SK-N-SH (cell line): ENCODE results near the gene CELSR3. TPM values are rescaled to one million over a fixed set of nuclear protein-coding genes. Genes with fewer than 3 reads are reported as not detected.

Source experiments
- CTCF ChIA-PET: fragments of 300-600, 350-600 bp; formaldehyde crosslinking; extraction: SDS; loops from one replicate; lab custom pipeline; 2021; lab: Yijun Ruan, JAX
- POLR2A ChIA-PET: fragments of 350-600 bp; sonication (Branson Sonifier 250); formaldehyde crosslinking; extraction: SDS; loops from one replicate; lab custom pipeline; 2020; ENCODE audit warnings: antibody characterized with exemption, inconsistent platforms; lab: Yijun Ruan, JAX
- DNase-seq: peaks from one replicate; pipeline ENCODE4 v3.0.0; 2012
- H2AFZ ChIP-seq: fragments of 200-600 bp; sonication (generic); 2 replicates; pipeline ENCODE4 v1.8.1; 2016; ENCODE audit warnings: antibody characterized with exemption, mild to moderate bottlenecking, low read depth
- H3F3A ChIP-seq: fragments of 200-600 bp; sonication (generic); replicated peaks from 2 replicates; pipeline ENCODE3; 2016; ENCODE audit warnings: antibody characterized with exemption, mild to moderate bottlenecking; ENCODE audit not compliant: insufficient read depth
- H3K27ac ChIP-seq, 2 experiments: fragments of 200-500 bp in 1 of 2; fragments of 200-600 bp in 1 of 2; sonication (Bioruptor generic) in 1 of 2; sonication (generic), shearing (Covaris generic) in 1 of 2; 2 replicates each; pipeline versions ENCODE4 v1.5.1 to v1.6.1; 2014 to 2016; ENCODE audit warnings: low read depth in 2 of 2, inconsistent platforms in 1 of 2, low read length in 1 of 2, mild to moderate bottlenecking in 1 of 2, mixed read lengths in 1 of 2
- H3K27me3 ChIP-seq: fragments of 200-600 bp; sonication (generic), shearing (Covaris generic); 2 replicates; pipeline ENCODE4 v1.6.1; 2016; ENCODE audit warnings: mixed run types; ENCODE audit not compliant: insufficient read depth
- H3K36me3 ChIP-seq, 2 experiments: fragments of 200-500 bp in 1 of 2; fragments of 200-600 bp in 1 of 2; sonication (Bioruptor generic) in 1 of 2; sonication (generic) in 1 of 2; replicated peaks in 1 of 2; 2 replicates each; pipeline versions ENCODE3 to v1.5.1; 2014 to 2016; ENCODE audit warnings: low read length in 1 of 2, mild to moderate bottlenecking in 1 of 2; ENCODE audit not compliant: insufficient read depth in 2 of 2, control insufficient read depth in 1 of 2
- H3K4me1 ChIP-seq, 2 experiments: fragments of 200-500 bp in 1 of 2; fragments of 200-600 bp in 1 of 2; sonication (Bioruptor generic) in 1 of 2; sonication (generic), shearing (Covaris generic) in 1 of 2; 2 replicates each; pipeline versions ENCODE4 v1.5.1 to v1.6.1; 2014 to 2016; ENCODE audit warnings: low read depth in 1 of 2, low read length in 1 of 2, mixed run types in 1 of 2; ENCODE audit not compliant: insufficient read depth in 2 of 2, control insufficient read depth in 1 of 2
- H3K4me2 ChIP-seq: fragments of 200-600 bp; sonication (generic), shearing (Covaris generic); 2 replicates; pipeline ENCODE4 v1.6.1; 2017; ENCODE audit warnings: mixed run types
- H3K4me3 ChIP-seq, 2 experiments: fragments of 200-500 bp in 1 of 2; fragments of 200-600 bp in 1 of 2; sonication (Bioruptor generic) in 1 of 2; sonication (generic), shearing (Covaris generic) in 1 of 2; 2 replicates each; pipeline versions ENCODE4 v1.5.1 to v1.8.1; 2014 to 2016; ENCODE audit warnings: low read depth in 2 of 2, inconsistent platforms in 1 of 2, low read length in 1 of 2, mild to moderate bottlenecking in 1 of 2, mixed read lengths in 1 of 2, moderate library complexity in 1 of 2
- H3K79me2 ChIP-seq: fragments of 200-600 bp; sonication (generic); 2 replicates; pipeline ENCODE4 v1.8.1; 2017; ENCODE audit warnings: mild to moderate bottlenecking; ENCODE audit not compliant: insufficient read depth
- H3K9ac ChIP-seq: fragments of 200-600 bp; sonication (generic); 2 replicates; pipeline ENCODE4 v1.6.1; 2017; ENCODE audit warnings: mixed run types
- H3K9me2 ChIP-seq: fragments of 200-600 bp; sonication (generic); 2 replicates; pipeline ENCODE4 v1.6.1; 2017; ENCODE audit warnings: mixed run types
- H3K9me3 ChIP-seq: fragments of 200-600 bp; sonication (generic); 2 replicates; pipeline ENCODE4 v1.6.1; 2017; ENCODE audit warnings: mixed run types, mild to moderate bottlenecking, moderate library complexity
- H4K20me1 ChIP-seq: fragments of 200-600 bp; sonication (generic); 2 replicates; pipeline ENCODE4 v1.6.1; 2017; ENCODE audit warnings: mild to moderate bottlenecking, mixed run types; ENCODE audit not compliant: insufficient read depth
- EP300 ChIP-seq, 2 experiments: IDR thresholded peaks; 2 replicates each; pipeline versions ENCODE4 v1.4.0 to v1.6.1; 2012; ENCODE audit warnings: borderline replicate concordance in 1 of 2, low read depth in 1 of 2, low read length in 1 of 2
- FOSL2 ChIP-seq: IDR thresholded peaks from 2 replicates; pipeline ENCODE4 v1.4.0; 2012; ENCODE audit warnings: low read depth, mild to moderate bottlenecking, moderate library complexity, borderline replicate concordance
- FOXJ3 ChIP-seq: sonication (generic); formaldehyde crosslinking; IDR thresholded peaks from 2 replicates; pipeline ENCODE4 v1.5.1; 2020; ENCODE audit warnings: mild to moderate bottlenecking, missing genetic modification reagents
- GABPA ChIP-seq: IDR thresholded peaks from 2 replicates; pipeline ENCODE4 v1.4.0; 2012; ENCODE audit warnings: low read depth, mild to moderate bottlenecking
- GATA2 ChIP-seq: sonication (generic); formaldehyde crosslinking; IDR thresholded peaks from 2 replicates; pipeline ENCODE4 v1.5.0; 2020; ENCODE audit warnings: mild to moderate bottlenecking, missing genetic modification reagents
- MEF2A ChIP-seq: IDR thresholded peaks from 2 replicates; pipeline ENCODE4 v1.4.0; 2012; ENCODE audit warnings: low read depth, borderline replicate concordance
- NRF1 ChIP-seq: IDR thresholded peaks from 2 replicates; pipeline ENCODE4 v1.6.1; 2012; ENCODE audit warnings: low read depth, mild to moderate bottlenecking, low read length
- RCOR1 ChIP-seq: fragments of 150-350 bp; IDR thresholded peaks from 2 replicates; pipeline ENCODE4 v1.6.1; 2017; ENCODE audit warnings: antibody characterized with exemption, low read length
- RFX5 ChIP-seq: IDR thresholded peaks from 2 replicates; pipeline ENCODE4 v1.6.1; 2012; ENCODE audit warnings: mild to moderate bottlenecking, improper control_type of control experiment, low read length
- RXRA ChIP-seq: IDR thresholded peaks from 2 replicates; pipeline ENCODE4 v1.4.0; 2012; ENCODE audit warnings: low read depth, mild to moderate bottlenecking, borderline replicate concordance
- TAF1 ChIP-seq: IDR thresholded peaks from 2 replicates; pipeline ENCODE4 v1.6.1; 2012; ENCODE audit warnings: low read depth, mild to moderate bottlenecking, low read length, moderate library complexity, borderline replicate concordance
- TCF12 ChIP-seq: IDR thresholded peaks from 2 replicates; pipeline ENCODE4 v1.4.0; 2012
- YY1 ChIP-seq: IDR thresholded peaks from 2 replicates; pipeline ENCODE4 v1.4.0; 2012; ENCODE audit warnings: low read depth, mild to moderate bottlenecking
- WGBS: methylation state at CpG from one replicate; pipeline ENCODE4 v1.1.6; 2017; ENCODE audit warnings: low lambda C conversion rate; 5-methylcytosine and 5-hydroxymethylcytosine counted together
- polyA plus RNA-seq, 3 experiments: library from polyadenylated mRNA; depleted of rRNA; stranded (reverse); fragments of >200 nt; gene quantifications; 2 replicates each; pipeline ENCODE4 v1.2.3, GENCODE V29; 2012
- TF ChIP-seq, protein P1 (sequence below): IDR thresholded peaks from 2 replicates; pipeline ENCODE4 v1.4.0; 2012; ENCODE audit warnings: low read depth
- TF ChIP-seq, protein P2 (sequence below): fragments of 150-350 bp; IDR thresholded peaks from 2 replicates; pipeline ENCODE4 v1.6.1; 2016; ENCODE audit warnings: mild to moderate bottlenecking, low read depth, low read length
- TF ChIP-seq, protein P3 (sequence below): fragments of 200-600 bp; sonication (generic); IDR thresholded peaks from 2 replicates; pipeline ENCODE4 v1.6.1; 2017; ENCODE audit warnings: antibody characterized with exemption, mild to moderate bottlenecking, moderate library complexity
- TF ChIP-seq, protein P4 (sequence below): IDR thresholded peaks from 2 replicates; pipeline ENCODE4 v1.4.0; 2012; ENCODE audit warnings: low read depth, borderline replicate concordance
- TF ChIP-seq, protein P5 (sequence below): fragments of 150-350 bp; IDR thresholded peaks from 2 replicates; pipeline ENCODE4 v1.6.1; 2017; ENCODE audit warnings: antibody characterized with exemption, low read length, low read depth, borderline replicate concordance

Gene CELSR3
- polyA plus RNA-seq, 1 of the 3 experiments (the other 2 are of a cell fraction) = 11.7 TPM

DNA sequence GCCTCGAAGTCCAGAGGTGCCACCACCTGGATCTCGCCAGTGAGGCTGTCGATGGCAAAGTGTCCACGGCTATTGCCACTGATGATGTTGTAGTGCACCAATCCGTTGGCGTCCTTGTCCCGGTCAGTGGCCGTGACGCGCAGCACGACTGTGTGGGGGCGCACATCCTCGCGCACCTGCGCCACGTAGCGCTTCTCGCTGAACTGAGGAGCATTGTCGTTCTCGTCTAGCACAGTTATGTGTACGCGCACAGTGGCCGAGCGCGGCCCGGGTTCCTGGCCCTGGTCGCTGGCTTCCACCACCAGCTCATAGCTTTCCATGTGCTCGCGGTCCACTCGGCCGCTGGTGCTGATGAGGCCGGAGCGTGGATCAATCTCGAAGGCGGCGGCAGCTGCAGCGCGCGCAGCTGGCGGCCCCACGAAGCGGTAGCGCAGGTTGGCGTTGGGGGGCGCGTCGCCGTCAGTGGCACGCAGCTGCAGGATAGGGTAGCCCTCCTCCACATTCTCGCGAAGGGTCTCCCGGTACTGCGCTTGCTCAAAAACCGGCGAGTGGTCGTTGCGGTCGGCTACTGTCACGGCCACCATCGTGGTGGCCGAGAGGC is 1.8 kb downstream of the CELSR3 start:
- H3K9ac ChIP-seq = no peak overlapping the region
- H3K27ac ChIP-seq = no peak overlapping the region
- TF ChIP-seq EP300 (IDR thresholded peaks at IDR 0.05; ENCODE audit: borderline replicate concordance in 1 of 2, low read depth in 1 of 2, low read length in 1 of 2) (no peak), GATA2 (CRISPR knock-in tag) (no peak), MEF2A (no peak), TAF1 (no peak), FOXJ3 (no peak), TCF12 (no peak), RFX5 (no peak), RXRA (no peak), YY1 (no peak), NRF1 (no peak), GABPA (no peak), FOSL2 (no peak), RCOR1 (no peak)
- TF ChIP-seq, protein P1, sequence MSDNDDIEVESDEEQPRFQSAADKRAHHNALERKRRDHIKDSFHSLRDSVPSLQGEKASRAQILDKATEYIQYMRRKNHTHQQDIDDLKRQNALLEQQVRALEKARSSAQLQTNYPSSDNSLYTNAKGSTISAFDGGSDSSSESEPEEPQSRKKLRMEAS = no peak
- TF ChIP-seq, protein P2, sequence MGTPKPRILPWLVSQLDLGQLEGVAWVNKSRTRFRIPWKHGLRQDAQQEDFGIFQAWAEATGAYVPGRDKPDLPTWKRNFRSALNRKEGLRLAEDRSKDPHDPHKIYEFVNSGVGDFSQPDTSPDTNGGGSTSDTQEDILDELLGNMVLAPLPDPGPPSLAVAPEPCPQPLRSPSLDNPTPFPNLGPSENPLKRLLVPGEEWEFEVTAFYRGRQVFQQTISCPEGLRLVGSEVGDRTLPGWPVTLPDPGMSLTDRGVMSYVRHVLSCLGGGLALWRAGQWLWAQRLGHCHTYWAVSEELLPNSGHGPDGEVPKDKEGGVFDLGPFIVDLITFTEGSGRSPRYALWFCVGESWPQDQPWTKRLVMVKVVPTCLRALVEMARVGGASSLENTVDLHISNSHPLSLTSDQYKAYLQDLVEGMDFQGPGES = no peak
- TF ChIP-seq, protein P3, sequence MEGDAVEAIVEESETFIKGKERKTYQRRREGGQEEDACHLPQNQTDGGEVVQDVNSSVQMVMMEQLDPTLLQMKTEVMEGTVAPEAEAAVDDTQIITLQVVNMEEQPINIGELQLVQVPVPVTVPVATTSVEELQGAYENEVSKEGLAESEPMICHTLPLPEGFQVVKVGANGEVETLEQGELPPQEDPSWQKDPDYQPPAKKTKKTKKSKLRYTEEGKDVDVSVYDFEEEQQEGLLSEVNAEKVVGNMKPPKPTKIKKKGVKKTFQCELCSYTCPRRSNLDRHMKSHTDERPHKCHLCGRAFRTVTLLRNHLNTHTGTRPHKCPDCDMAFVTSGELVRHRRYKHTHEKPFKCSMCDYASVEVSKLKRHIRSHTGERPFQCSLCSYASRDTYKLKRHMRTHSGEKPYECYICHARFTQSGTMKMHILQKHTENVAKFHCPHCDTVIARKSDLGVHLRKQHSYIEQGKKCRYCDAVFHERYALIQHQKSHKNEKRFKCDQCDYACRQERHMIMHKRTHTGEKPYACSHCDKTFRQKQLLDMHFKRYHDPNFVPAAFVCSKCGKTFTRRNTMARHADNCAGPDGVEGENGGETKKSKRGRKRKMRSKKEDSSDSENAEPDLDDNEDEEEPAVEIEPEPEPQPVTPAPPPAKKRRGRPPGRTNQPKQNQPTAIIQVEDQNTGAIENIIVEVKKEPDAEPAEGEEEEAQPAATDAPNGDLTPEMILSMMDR = no peak
- TF ChIP-seq, protein P4, sequence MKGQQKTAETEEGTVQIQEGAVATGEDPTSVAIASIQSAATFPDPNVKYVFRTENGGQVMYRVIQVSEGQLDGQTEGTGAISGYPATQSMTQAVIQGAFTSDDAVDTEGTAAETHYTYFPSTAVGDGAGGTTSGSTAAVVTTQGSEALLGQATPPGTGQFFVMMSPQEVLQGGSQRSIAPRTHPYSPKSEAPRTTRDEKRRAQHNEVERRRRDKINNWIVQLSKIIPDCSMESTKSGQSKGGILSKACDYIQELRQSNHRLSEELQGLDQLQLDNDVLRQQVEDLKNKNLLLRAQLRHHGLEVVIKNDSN = no peak
- TF ChIP-seq, protein P5, sequence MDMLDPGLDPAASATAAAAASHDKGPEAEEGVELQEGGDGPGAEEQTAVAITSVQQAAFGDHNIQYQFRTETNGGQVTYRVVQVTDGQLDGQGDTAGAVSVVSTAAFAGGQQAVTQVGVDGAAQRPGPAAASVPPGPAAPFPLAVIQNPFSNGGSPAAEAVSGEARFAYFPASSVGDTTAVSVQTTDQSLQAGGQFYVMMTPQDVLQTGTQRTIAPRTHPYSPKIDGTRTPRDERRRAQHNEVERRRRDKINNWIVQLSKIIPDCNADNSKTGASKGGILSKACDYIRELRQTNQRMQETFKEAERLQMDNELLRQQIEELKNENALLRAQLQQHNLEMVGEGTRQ = no peak
- POLR2A ChIA-PET = interaction anchor here (1.9 kb wide), 1 partner anchor 56 kb away, joined by 4 read pairs; the partner anchor contains the start of gene IP6K2
- H3K4me1 ChIP-seq = peaks cover 4 to 23% of the 10 kb centered on the region in 2 experiments; a peak in 2 of 4 replicates
- peak overlapping the region in 1 of 2 experiments; percentile 6; a peak in 1 of 4 replicates for H3K4me3 ChIP-seq
- 97% methylated on average over 61 of the region's 61 CpGs for WGBS
- H4K20me1 ChIP-seq = peaks cover 16% of the 10 kb centered on the region; the same call in 1 of the 2 replicates
- H3K9me2 ChIP-seq = no peaks in the 10 kb centered on the region
- H3K4me2 ChIP-seq = no peak overlapping the region
- CTCF ChIA-PET = interaction anchor here (4.5 kb wide), 1 partner anchor 26 kb away, joined by 33 read pairs; the partner anchor contains the start of gene SLC26A6
- peaks cover 28% of the 10 kb centered on the region for H3K79me2 ChIP-seq
- no peak for DNase-seq
- no peaks in the 10 kb centered on the region for H3K27me3 ChIP-seq
- H2AFZ ChIP-seq = no peak overlapping the region
- peaks cover 12% of the 10 kb centered on the region for H3F3A ChIP-seq
- no peaks in the 10 kb centered on the region for H3K9me3 ChIP-seq
- peaks cover 15 to 43% of the 10 kb centered on the region in 2 experiments for H3K36me3 ChIP-seq
